KBM-7 (cell line): ENCODE measurements around the gene DNAI4.
A peak's percentile ranks its signal among the peaks of the same experiment; 100 is the strongest.

ENCODE experiments used
- DNase-seq: peaks from one replicate; pipeline ENCODE4 v3.0.0-alpha.2; 2015
- in situ Hi-C: fragments of 300-500 bp; cut with MboI; formaldehyde crosslinking; loops from 2 replicates; pipeline ENCODE4 v1.14.3; 2020; ENCODE audit warnings: low sequenced_read_pairs, low pct_unique_long_range_greater_than_20kb, mixed read lengths

Gene DNAI4

GRCh38 chr1:66775646-66776045, 149.0 kb downstream of the DNAI4 start:
- DNase-seq, result no peak
- in situ Hi-C loops, result no loop called here

GRCh38 chr1:66774438-66774837, 150.2 kb downstream of the DNAI4 start:
- DNase-seq, result no peak
- in situ Hi-C loops, result loop anchor here (25.0 kb wide), 2 partner anchors 213 to 363 kb away; partner anchors contain the start of gene C1orf141

- in situ Hi-C loops, result loop anchor here (25.0 kb wide), 2 partner anchors 214 to 364 kb away; partner anchors contain the start of gene C1orf141
- DNase-seq, result no peak
Measured at GRCh38 chr1:66773227-66773626, 151.4 kb downstream of the DNAI4 start.

- in situ Hi-C loops, result loop anchor here (25.0 kb wide), 2 partner anchors 217 to 367 kb away; partner anchors contain the start of gene C1orf141
- no peak for DNase-seq
Measured at GRCh38 chr1:66770694-66771093, 154.0 kb downstream of the DNAI4 start.

GRCh38 chr1:66770240-66770639, 154.4 kb downstream of the DNAI4 start:
- DNase-seq, result no peak
- in situ Hi-C loops, result loop anchor here (25.0 kb wide), 2 partner anchors 217 to 367 kb away; partner anchors contain the start of gene C1orf141

GRCh38 chr1:66769512-66770229, 155.0 kb downstream of the DNAI4 start:
- DNase-seq, result no peak
- in situ Hi-C loops, result loop anchor here (25.0 kb wide), 2 partner anchors 218 to 368 kb away; partner anchors contain the start of gene C1orf141

GRCh38 chr1:66768965-66769364, 155.7 kb downstream of the DNAI4 start:
- in situ Hi-C loops, result loop anchor here (25.0 kb wide), 2 partner anchors 218 to 368 kb away; partner anchors contain the start of gene C1orf141
- no peak for DNase-seq

GRCh38 chr1:66767626-66768025, 157.0 kb downstream of the DNAI4 start:
- in situ Hi-C loops, result loop anchor here (25.0 kb wide), 2 partner anchors 220 to 370 kb away; partner anchors contain the start of gene C1orf141
- DNase-seq, result peak; percentile 26

GRCh38 chr1:66764994-66765578, 159.6 kb downstream of the DNAI4 start:
- DNase-seq, result peak; percentile 85
- in situ Hi-C loops, result loop anchor here (25.0 kb wide), 2 partner anchors 222 to 372 kb away; partner anchors contain the start of gene C1orf141
